GM18520 (cell line): ENCODE data around the gene CELF3.
"Not testable (repeated sequence)": the region's sequence is repeated elsewhere in the genome, so short reads cannot be mapped to it uniquely, and the experiment has no call there.

Experiments
- ATAC-seq: cut with Tn5 transposase; IDR thresholded peaks from one replicate; pipeline ENCODE4 v1.9.1; 2021; ENCODE audit not compliant: unreplicated experiment

CELF3 gene

DNA sequence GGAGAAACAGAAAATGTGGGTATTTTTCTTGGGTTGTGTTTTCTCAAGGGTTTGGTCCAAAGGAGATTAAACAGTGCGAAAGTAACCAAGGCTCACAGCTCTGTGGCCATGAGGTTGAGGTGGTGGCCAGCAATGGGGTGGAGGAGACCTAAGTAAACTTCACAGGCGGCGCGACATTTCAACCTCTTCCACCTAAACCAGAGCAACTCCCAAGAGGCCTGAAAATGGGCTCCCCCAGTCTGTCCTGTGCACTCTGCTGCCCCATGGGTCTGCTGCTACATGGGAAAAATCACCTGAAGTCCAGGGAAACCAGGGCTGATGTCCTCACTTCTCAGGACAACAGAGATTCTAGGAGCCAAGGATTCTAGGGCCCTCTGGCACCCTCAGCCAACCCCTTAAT, 12.4 kb downstream of the CELF3 start:
- no peak for ATAC-seq

DNA sequence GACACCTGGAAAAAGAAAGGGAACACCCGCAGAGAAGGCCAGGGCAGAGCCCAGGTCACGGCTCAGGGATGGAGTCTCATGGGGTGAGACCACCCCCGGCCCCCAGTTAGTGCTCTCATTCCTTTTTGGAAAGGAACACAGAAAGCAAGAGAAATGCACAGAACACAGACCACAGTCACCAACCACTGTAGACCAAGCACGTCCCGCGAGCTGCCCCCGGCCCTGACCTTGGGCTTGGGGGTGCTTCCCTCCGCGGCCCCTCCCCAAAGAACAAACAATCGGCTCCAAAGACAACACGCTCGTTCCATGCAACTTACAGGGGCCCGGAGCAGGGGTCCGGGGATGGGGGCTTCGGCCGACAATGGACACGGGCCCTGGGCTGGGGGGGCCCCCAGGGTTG, 12.8 kb downstream of the CELF3 start:
- ATAC-seq = no peak

DNA sequence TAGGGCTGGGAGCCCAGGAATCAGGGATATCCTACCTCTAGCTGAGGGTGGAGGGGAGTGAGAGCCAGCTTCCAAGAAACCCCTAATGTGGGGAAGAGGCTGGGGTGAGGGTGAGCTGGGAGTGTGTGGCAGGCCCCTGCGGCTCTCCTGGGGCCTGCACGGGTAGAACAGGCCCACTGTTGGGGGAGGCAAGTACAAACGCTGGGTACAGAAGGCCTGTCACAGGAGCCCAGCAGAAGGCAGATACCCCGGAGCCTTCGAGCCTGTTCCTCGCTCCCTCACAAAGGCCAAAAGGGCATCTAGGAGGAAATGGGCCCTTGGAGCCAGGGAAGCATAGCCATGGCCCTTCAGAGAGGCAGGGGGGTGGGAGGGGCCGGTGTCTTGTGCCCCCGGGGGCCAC, 13.7 kb downstream of the CELF3 start:
- no peak for ATAC-seq

DNA sequence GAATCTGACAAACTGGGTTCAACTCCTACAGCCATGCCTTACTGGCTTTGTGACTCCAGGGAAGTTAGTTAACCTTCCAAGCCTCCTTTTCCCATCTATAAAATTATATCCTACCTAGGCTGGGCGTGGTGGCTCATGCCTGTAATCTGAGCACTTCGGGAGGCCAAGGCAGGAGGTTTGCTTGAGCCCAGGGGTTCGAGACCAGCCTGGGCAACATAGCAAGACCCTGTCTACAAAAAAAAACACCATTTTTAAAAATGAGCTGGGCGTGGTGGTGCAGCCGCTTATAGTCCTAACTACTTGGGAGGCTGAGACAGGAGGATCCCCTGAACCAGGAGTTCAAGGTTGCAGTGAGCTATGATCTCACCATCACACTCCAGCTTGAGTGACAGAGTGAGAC, 15.1 kb downstream of the CELF3 start:
- no peak for ATAC-seq

DNA sequence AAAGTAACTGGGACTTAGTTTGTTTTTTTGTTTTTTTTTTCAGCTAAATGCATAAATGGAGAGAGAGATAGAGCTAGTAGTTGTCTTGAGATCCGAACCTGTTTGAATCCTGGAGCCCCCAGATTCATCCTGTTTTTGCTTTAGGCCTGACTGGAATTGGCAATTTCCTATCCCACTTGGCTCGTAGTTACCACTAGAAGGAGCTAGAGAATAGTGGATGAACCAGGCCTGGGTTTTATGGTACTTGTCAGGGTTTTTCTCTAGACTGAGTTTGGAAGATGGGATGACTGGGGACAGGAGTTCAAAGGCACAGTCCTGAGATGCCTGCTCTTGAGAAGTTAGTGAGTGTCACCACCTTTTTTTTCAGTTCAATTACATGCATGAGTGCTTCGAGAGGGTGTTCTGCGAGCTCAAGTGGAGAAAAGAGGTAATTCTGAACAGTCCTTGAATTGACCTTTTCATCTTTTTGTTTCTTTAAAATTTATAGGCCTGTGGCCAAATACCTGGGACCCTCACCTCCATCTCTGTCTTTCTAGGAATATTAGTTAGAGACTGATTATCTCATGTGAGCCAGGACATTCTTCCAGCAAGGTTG, 23.4 kb downstream of the CELF3 start:
- no peak for ATAC-seq

DNA sequence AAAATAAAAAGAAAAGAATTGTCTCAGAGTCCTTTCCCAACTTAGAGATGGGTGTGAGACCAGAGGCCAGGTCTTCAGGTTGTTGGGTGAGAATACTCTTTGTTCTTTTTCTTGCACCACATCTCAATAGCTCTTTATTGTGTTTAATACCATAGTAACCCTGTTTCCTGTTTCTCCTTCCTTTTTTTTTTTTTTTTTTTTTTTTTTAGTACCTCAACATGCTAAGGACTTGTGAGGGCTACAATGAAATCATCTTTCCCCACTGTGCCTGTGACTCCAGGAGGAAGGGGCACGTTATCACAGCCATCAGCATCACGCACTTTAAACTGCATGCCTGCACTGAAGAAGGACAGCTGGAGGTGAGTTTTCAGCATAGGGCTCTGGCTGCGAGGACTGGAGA, 24.4 kb downstream of the CELF3 start:
- ATAC-seq = no peak

DNA sequence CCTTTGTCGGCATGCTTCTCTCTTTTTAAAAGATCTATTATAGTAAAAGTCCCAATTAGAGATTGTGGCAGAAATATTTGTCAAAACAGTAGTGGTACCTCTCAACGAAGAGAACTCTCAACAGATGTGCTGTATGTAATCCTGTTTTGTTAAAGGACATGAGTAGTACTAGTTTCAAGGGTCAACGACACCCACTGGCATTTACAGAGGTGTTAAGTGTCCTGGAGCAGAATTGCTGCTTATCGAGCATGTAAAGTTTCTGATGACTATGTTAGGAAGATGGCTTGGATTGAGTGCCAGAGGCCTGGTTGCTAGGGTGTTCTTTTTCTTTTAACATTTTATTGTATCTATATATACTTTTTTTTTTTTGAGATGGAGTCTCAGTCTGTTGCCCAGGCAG, 27.1 kb downstream of the CELF3 start:
- ATAC-seq = no peak

DNA sequence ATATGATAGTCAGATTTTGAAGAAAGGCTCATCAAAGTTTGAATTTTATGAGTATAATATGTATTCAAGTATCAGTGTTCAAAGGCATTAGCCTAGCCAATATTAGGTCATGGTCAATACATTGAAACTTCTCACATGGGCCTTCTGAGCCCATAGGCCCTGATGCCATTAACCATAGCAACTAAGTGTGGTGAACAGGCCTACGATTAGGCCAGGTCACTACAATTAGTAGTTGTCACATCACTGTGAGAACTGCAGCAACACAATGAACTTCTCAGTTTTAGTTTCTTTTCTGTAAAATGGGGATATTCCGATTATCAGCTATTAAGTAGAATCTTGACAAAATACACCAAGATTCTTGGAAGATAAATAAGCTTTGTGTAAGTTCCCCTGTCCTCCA, 30.0 kb downstream of the CELF3 start:
- no peak for ATAC-seq

DNA sequence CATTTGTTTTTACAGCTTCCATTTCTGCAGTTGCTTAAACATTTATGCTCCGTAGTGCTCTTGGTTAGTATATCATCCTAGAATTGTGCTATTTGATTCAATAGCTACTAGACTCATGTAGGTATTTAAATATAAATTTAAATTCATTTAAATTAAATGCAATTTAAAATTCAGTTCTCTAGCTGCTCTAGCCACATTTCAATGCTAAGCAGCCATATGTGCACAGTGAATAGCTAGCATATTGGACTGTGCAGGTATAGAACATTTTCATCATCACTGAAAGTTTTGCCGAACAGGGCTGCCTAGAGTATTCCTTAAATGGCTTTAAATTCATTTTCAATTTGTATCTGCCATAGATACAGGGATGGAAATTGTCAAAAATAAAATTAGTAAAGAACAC, 32.5 kb downstream of the CELF3 start:
- no peak for ATAC-seq

DNA sequence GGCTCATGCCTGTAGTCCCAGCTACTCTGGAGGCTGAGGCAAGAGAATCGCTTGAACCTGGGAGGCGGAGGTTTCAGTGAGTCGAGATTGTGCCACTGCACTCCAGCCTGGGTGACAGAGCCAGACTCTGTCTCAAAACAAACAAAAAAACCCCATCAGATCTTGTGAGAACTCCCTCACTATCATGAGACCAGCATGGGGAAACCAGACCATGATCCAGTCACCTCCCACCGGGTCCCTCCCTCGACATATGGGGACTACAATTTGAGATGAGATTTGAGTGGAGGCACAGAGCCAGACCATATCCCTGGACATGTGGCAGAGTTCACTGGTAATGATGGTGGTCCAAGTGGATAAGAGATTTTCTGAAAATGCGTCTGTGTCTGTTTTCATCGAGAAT, 33.7 kb downstream of the CELF3 start:
- not testable (repeated sequence) for ATAC-seq

DNA sequence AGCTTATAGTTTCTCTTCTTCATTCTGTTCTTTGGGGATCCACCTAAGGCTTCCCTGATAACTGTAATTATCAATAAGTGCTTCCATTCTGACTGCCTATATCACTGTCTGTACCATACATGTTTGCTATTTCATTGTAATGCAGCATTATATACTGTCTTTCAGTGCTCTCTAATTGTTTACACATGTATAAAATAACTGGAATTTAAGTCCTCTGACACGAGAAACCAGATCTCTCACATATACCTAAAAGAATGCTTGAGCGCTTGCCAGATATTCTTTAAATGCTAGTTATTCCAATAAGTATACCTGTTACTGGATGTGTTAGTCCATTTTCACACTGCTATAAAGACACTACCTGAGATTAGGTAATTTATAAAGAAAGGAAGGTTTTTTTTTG, 34.7 kb downstream of the CELF3 start:
- no peak for ATAC-seq

DNA sequence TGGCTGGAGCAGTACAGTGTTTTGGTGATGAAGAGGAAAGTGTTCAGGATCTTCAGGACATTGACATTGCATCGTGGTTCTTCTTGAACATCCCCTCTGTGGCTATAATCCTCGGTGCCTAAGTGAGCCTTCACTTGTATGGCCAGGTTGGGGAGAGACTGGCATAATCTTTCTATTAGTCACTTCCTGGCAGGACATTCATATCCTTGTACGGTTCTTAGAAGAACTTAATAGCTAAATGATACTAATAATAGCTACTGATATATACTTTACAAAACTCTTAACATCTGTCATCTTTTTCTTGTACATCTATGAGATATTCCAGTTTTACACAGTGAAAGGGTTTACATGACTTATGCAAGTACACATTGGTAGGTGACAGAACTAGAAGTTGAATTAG, 35.8 kb downstream of the CELF3 start:
- no peak for ATAC-seq

DNA sequence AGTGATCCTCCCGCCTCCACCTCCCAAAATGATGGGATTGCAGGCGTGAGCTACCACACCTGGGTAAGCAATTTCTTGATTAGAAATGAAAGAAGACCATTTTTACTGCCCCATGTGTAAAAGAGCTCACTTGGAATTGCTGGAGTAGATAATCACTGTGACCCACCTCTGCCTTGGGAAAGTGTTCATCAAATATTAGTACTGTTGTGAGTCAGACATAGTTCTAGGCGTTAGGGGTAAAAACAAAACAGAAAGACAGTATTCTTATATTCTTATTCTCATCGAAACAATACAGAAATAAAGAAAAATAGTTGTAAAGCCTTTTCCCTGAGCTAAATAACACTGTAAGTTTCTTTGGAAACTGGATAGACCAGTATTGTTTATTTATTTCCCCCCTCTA, 36.2 kb downstream of the CELF3 start:
- ATAC-seq = no peak

DNA sequence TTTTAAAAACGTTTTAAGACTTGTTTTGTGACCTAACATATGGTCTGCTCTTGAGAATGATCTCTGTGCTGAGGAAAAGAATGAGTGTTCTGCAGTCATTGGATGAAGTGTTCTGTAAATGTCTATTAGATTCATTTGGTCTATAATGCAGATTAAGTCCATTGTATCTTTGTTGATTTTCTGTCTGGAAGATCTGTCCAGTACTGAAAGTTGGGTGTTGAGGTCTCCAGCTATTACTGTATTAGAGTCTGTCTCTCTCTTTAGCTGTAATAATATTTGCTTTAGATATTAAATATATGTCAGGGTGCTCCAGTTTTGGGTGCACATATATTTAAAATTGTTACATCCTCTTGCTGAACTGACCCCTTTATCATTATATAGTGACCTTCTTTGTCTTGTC, 43.2 kb downstream of the CELF3 start:
- no peak for ATAC-seq

DNA sequence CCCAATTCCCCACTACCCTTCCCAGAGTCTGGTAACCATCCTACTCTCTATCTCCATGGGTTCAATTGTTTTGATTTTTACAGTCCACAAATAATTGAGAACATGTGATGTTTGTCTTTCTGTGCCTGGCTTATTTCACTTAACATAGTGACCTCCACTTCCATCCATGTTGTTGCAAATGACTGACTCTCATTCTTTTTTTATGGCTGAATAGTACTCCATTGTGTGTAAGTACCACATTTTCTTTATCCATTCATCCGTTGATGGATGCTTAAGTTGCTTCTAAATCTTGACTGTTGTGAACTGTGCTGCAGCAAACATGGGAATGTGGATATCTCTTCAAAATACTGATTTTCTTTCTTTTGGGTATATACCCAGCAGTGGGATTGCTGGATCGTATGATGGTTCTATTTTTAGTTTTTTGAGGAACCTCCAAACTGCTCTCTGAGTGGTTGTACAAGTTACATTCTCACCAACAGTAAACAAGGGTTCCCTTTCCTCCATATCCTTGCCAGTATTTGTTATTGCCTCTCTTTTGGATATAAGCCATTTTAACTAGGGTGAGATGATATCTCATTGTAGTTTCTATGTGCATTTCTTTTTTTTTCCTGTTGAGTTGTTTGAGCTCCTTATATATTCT, 46.4 kb downstream of the CELF3 start:
- ATAC-seq = not testable (repeated sequence)

DNA sequence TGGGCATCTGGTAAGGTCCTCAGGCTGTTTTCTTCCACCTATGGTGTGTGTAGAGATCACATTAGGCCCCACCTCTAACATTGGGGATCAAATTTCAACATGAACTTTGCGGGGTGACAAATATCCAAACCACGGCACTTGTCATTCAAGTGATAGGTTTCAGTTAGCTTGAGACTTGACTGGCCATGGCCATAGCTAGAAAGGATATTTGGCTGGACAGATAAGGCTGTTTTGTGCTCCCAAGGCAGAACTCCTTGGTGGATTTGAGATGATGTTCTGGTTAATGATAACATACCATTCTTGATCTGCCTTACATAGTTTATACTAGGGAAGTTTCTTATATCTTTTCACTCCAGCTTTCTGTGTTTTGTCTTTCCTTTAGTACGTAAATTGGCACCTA, 48.5 kb downstream of the CELF3 start:
- ATAC-seq = no peak

DNA sequence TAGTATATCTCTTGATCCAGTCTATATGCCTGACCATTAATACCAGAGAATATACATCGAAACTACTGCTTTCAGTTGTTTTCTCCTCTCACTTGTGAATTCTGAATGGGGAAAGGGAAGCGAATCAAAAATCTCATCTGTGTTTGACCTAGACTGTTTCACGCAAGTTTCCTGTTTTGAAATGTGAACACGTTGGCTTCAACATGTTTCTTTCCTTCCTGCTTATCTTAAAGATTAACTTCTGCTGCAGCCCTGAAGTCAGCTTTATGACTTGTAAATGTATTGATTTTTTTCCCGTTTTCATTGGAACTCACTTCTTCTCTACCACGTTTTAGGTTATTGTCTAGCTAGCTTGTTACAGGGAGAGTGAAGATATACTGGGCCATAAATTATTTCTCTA, 54.9 kb downstream of the CELF3 start:
- no peak for ATAC-seq

DNA sequence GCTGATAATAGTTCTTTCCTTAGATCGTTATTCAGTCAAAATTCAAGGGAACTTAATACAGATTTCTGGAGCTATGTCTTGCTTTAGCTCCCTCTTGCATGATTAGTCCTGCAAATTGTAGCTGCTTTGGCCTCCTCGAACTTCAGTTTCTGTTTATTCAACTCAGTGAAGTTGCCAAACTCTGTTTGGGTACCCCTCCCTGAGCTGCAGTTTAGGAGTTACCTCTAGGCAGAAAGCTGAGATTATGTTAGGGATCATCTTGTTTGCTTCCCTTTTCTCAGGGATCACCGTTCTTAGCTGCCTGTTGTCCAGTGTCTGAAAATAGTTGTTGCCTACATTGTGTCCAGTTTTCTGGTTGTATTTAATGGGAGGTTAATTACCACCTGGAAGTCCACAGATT, 61.2 kb downstream of the CELF3 start:
- no peak for ATAC-seq

DNA sequence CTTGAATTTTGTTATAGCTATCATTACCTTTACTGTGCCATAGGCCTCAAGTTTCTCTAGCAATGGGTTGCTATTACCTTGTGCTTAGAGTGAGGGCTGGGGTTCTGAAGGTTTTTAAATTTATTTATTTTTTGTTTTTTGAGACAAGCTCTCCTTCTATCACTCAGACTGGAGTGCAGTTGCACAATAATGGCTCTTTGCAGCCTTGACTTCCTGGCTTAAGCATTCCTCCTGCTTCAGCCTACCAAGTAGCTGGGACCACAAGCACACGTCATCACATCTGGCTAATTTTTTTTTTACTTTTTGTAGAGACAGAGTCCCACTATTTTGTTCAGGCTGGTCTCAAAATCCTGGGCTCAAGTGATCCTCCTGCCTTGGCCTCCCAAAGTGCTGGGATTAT, 63.2 kb downstream of the CELF3 start:
- ATAC-seq = no peak
